ENCODE data around the gene ALKBH3.

The ALKBH3 gene

DNA sequence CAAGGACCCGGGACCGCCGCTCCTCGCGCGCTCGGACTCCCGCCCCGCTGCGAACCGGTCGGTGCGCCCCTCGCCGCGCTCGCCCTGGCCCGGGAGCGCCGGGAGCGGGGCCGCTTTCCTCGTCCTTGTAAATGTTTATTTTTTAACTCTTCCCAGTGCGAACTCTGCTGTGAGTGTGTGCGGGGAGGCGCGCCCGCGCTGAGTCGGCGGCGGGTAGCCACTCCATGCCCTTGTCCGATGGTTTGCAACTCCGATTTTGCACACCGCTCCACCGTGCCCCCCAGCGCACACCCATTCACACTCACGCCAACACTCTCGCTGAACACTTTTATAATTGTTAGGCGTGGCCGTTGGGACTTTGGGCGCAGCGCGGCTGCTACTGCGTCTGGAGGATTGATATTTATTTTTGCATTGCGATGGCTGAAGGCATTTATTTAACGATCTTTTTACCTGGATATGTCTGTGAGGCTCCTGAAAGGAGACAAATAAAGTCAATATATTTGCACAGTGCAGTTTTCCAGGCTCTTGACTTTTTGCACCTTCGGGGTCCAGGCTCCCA, 62.8 kb downstream of the ALKBH3 start:
- no peak for DNase-seq

DNA sequence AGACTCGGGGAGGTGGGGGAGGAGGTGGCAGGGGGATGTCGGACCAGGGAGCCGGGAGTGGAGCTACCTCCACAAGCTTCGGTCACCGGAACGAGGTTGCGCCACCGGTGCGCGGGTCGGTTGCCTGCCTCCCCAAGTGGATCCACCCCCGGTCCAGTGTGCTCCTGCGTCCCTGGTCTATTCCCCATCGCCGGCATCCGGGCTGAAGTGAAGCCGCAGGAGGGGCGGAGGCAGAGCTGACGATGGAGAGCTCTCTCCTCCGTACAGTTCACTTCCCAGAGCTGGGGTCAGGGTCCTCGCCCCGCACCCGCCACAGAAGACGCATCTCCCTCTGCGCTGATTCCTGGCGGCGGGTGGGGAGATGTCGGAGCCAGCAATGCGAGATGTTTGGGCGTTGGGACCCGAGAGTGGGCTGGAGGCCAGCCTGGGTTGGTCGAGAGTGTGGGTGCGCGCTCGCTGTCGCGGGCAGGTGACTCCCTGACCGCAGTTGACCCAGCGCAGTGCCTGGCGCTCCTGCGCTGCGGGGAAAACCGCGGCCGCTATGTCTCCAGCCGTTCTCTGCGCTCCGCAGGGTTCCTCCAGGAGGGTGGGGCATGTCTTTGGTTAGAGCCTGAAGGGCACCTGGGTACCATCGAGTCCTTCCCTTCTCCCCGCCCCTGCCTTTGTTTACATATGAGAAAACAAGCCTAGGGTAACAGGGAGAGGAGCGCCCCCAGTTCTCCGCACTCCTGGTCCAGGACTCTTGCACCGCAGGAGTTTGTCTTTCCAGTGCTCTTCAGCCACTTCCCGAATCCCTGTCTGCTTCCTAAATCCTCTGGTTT, 63.5 kb downstream of the ALKBH3 start:
- no peak for DNase-seq

DNA sequence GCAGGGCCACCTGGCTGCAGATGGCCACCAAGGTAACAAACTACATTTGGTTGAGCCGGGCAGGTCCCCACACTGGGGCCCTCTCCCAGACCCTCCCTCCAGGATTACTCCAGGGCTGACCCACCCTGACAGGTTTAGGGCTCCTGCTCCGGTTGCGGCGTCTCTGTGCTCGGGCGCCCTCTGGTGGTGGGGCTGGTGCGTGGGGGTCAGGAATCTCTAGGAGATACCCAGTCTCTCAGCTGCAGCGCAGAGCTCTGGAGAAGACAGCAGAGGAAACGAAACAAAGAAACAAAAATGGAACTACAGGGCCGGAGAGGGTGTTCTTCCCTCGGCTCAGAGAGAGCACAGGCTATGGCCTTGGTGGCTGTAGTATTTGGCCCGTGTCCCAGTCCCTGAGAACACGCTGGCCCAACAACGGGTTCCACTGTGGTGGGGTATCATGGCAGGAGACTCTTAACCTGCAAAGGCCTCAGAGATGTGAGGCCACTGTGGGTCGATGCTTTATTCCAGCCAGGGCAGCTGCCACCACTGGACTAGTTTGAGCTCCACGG, 64.2 kb downstream of the ALKBH3 start:
- no peak for DNase-seq

DNA sequence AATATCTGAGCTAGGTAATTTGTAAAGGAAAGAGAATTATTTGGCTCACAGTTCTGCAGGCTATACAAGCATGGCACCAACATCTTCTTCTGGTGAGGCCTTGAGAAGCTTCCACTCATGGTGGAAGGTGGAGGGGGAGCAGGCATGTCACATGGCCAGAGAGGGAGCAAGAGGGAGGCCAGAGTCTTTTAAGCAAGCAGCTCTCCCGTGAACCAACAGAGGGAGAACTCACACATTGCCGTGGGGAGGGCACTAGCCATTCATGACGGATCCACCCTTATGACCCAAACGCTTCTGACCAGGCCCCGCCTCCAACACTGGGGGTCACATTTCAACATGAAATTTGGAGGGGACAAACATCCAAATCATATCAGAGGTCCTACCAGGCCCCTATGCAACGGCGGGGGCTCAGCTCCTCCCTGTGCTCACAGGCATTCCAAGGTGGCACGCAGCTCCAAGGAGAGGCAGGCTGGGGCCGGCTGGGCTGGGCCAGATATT, 66.4 kb downstream of the ALKBH3 start:
- no peak for DNase-seq

DNA sequence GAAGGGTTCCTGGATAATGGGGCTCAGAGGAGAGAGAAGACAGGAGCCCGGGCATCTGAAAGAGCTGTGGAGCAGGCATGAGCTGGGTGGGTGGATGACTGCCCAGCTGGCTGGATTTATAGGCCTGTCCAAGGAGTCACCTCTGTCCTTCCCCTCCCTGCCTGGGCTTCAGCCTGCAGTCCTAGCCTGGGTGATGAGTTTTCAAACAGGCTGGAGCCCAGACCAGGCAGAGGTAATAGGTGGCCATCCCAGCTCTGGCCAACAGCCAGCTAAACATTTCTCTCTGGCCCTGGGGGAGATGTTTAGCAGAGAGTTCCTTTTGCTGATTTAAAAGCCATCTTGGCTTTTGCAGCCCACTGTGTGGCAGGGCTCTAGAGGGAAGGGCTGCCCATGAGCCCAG, 67.2 kb downstream of the ALKBH3 start:
- DNase-seq, result no peak

DNA sequence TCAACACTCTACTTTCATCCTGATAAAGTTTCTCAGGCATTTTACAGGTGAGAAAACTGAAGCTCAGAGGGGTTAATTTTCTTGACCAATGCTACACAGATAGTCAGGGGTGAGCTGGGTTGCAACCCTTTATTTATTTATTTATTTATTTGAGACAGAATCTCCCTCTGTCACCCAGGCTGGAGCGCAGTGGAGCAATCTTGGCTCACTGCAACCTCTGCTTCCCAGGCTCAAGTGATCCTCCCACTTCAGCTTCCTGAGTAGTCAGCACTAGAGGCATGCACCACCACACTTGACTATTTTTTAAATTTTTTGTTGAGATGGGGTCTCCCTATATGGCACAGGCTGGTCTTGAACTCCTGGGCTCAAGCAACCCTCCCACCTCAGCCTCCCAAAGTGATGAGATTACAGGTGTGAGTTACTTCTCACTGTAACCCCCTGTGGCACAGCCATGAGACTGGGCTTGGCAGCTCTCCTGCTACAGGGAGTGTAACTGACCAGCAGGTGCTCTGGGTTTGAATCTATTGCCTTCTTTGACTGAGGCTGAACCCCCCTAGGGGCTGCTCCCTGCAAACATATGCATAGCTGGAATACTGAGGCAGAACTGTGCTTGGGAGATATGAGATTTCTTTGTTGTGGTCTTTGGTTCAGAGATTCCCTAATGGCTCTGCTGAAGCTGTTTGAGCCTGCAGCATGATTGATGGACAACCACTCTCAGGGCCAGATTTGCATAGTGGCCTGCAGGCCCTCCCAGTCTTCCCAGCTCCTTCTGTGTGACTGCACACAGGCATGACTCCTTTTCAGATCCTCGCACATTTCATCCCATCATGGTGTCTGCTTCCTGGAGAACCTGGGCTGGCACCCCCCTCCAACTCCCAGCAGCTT, 68.0 kb downstream of the ALKBH3 start:
- DNase-seq, result no peak

DNA sequence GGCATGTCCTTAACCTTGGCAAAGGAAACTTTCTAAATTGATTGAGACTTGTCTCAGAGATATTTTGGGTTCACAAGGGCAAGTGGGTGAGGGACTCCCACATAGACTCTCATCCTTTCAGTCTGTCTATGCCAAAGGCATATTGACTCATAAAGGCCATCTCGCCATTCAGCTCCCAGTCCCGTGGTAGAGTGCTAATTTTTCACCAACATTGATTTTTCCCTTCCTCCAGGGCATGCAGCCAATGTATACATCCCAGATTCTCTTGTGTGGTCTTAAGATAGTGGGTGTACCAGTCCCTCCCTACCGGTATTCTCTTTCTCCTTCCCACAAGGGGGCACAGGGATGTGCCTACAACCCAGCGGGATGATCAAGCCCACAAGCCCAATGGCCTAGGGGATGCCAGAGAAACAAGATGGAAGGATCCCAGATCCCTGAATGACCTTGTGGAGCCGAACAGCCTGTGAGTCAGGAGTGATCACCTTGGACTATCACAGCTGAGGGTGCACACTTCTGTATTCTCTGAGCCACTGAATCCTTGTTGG, 69.8 kb downstream of the ALKBH3 start:
- no peak for DNase-seq

DNA sequence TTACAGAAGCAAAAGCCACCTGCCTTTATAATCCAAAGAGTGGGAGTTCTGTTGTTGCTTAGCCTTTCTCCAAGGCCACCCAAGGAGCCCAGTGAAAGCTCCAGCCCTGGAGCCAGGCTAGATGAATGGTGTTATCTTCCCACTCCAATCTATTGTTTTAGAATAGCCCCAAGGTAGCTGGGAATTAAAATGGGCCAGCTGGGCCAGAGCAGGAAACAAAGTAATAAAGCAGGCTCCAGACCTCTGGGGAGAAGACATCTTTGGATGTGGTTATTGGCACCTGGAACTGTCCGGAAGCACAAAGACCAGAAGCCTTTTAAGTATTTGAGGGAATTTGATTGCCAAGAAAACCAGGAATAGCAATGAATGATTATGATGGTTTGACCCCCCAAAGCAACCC, 70.6 kb downstream of the ALKBH3 start:
- no peak for DNase-seq

DNA sequence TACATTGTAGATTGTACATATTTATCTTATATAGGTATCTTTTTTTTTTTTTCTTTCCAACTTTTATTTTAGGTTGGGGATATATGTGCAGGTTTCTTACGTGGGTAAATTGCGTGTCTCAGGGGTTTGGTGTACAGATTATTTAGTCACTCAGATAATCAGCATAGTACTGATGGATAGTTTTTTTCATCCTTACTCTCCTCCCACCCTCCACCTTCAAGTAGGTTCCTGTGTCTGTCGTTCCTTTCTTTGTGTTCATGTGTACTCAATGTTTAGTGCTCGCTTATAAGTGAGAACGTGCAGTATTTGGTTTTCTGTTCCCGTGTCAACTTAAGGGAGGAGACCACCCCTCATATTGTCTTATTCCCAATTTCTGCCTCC, 71.4 kb downstream of the ALKBH3 start:
- DNase-seq, result no peak

DNA sequence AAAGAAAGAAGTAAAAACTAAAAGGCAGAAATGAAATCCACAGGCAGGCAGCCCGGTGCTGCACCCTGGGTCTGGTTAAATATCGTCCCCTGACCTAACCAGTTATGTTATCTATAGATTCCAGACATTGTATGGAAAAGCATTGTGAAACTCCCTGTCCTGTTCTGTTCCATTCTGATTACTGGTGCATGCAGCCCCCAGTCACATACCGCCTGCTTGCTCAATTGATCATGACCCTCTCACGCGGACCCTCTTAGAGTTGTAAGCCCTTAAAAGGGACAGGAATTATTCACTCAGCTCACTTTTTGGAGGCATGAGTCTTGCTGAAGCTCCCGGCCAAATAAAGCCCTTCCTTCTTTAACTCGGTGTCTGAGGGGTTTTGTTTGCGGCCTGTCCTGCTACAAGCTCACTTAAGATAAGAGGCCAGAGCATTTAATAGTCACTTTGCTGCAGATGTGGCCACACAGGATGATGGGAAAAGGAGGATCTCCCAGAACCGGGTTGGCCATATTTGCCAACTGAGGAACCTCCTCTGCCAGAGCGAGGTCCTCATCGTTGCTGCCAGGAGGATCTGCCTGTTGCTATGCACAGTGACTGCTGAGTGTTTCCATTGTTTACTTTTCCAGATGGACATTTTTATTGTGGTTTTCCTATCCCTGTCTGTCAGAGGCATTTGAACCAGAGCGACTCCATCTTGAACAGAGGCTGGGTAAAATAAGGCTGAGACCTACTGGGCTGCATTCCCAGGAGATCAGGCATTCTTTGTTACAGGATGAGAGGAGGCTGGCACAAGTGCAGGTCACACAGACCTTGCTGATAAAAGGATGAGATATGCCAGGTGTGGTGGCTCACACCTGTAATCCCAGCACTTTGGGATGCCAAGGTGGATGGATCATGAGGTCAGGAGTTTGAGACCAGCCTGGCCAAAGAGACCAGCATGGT, 72.0 kb downstream of the ALKBH3 start:
- DNase-seq, result no peak

DNA sequence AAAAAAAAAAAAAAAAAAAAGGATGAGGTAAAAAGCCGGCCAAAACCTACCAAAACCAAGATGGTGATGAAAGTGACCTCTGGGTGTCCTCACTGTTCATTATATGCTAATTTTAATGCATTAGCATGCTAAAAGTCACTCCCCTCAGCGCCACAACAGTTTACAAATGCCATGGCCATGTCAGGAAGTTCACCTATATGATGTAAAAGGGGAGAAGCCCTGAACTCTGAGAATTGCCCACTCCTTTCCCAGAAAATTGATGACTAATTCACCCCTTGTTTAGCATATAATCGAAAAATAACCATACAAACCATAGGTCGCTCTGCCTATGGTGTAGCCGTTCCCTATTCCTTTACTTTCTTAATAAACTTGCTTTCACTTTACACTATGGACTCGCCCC, 72.9 kb downstream of the ALKBH3 start:
- DNase-seq, result no peak

DNA sequence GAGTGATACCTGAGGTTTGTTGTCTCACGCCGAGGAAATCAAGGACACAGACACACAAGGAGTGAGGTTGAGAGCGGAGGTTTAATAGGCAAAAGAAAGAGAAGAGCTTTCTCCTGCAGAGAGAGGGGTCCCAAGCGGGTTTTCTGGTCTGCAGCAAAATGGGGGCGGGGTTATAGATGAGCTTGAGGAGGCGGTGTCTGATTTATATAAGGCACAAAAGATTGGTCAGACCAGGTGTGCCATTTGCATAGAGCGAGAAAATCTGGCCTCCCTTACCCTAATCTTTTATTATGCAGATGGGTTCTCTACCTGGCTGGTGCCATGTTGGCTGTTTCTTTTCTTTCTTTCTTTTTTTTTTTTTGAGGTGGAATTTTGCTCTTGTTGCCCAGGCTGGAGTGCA, 73.6 kb downstream of the ALKBH3 start:
- no peak for DNase-seq

DNA sequence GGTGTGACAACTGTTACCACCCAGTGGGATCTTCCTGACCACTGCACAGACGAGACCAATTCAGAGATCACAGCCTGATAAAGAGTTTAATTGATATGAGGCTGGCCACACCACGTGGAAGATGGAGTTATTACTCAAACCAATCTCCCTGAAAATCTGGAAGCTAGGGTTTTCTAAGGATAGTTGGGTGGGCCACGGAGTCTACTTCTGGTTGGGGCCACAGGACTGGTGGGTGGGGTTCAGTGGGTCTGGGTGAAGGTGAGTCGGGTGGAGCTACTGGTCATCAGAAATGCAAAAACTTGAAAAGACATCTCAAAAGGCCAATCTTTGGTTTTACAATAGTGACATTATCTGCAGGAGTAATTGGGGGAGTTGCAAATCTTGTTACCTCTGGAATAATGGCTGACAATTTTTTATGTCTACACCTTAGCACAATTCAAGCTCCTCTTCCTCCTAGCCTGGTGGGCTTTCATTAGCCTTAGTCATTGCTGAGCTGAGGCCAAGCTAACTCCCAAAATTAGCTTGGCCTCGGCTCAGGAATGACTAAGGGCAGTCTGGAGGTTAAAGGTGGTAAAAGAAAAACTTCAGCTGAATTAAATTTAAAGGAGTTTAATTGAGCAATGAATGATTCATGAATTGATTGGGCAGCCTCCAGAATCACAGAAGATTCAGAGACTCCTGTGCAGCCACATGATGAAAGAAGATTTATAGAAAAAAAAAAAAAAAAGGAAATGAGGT, 74.9 kb downstream of the ALKBH3 start:
- DNase-seq, result no peak

DNA sequence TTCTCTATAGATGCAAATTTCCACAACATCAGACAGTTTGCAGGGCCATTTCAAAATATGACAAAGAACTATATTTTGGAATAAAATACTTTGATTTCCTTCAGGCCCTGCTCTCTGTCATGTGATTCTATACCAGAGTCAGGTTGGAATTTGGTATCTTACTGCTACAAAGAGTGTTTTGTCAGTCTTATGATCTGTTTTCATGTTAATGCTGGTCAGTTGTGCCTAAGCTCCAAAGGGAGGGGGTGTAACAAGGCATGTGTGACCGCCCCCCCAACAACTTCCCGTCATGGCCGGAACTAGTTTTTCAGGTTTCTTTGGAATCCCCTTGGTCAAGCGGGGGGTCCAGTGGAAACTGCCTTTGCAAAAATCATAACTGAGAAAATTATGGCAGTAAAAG, 76.9 kb downstream of the ALKBH3 start:
- no peak for DNase-seq

DNA sequence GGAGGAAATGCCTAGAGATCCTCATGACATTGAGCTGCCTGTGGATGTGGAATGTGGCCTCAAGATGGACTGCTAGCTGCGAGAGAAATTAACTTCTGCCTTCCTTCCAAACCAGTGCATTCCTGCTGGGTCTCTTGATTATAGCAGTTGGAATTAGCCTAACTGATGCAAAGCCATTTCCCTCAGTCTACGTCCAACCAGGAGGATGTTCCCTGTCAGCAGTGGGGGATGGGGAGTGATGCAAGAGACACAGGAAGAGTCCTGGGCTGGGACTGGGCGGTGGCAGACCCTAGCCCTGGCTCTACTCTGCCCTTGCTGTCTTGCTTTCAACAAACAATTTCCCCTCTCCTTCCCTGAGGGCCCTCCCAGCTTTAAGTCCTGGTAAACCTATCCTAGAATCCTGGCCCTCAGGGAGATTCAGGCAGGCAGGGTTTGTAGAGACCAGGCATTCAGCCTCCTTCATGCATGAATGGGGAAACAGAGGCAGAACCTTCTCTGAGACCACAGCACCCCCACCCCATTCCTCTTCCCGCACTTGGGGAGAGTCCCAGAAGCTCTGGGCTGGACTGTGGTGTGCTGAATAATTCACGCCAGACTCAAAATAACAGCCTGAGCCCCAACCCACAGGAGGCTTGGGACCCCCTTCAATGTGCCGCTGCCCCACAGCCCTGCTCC, 78.8 kb downstream of the ALKBH3 start:
- DNase-seq, result no peak

DNA sequence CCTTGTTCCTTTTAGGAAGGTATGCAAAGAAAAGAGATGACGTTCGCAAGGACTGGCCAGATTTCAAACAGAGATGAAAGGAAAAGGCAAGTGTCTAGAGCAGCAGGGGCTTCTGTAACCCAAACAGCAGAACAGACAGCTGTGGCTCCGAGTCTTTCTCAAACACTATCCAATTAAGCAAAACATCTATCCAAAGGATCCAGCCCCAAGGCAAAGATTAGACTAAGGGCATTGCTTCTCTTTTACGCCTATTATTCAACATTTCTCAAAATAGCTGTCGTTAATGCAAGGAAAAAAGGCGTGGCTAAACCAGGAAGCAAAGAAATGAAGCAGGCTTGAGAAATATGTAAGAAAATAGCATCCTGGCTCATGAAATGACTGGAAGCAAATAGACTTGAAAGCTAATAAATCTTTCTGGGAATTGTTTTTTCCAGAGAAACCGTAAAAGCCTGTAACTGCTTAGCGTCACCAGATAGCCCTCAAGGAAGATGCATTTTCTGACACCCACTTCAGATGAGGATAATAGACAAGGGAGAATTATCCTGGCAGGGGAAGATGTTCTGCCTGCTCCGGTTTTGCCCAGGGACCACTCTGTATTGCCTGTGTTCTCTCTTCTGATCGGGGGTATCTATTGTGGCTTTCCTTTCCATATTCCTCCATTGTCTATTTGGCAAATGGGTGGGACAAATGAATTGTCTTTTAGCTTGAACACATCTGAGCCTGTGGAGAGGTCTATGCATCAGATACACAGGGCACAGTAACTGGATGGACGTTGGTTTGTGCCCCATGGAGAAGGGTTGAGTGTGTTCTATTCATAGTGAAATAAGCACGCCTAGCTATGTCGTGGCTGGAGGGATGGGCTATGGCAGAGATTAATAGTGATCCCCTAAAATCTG, 82.0 kb downstream of the ALKBH3 start:
- DNase-seq, result no peak

DNA sequence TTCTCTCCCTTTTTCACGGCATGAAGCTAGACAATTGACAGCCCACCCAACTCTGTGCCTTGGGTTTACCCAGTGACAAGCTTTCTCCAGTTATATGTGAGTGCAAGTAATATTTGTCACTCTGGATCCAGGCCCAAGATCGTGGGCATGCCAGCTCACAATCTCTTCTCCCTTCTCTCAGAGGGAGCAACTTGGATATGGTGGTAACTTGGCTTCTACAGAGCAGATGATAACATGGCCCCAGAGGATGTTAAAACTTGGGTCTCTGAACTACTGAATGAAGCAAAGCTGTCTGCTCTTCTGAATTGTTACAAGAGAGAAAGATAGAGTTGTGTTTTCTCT, 82.6 kb downstream of the ALKBH3 start:
- DNase-seq, result no peak

DNA sequence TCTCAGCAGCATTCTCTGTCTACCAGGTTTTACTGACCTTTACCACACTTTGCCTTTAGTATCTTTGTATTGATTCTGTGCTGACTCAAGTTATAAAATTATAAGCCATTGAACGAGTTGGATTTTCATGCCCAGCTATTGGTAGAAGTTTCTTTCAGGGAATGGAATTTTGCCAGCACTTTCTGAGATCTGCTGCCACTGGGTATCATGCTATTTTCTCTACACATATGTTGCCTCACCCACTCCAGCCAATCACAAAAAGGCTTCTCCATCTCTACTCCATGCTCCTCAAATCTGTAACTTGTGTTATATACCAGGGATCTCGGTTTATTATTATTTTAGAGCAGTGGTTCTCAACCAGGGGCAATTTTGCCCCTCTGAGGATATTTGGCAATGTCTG, 87.0 kb downstream of the ALKBH3 start:
- no peak for DNase-seq

DNA sequence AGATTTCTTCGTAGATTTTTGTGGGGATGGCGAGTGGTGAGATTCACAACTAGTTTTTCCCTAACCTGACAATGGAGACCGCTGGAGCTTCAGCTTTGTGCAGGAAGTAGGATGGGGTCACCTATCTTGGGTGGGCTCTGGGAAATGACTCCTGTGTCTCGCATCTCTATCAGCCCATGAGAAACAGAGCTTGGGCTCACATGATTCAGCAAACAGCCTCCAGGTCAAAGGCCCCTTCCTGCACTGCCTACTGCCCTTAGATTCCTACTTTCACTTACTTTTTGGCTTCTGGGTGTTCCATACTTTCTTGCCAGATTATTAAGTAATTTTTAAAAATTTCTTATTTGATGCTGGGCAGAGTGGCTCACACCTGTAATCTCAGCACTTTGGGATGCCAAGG, 88.1 kb downstream of the ALKBH3 start:
- DNase-seq, result no peak

DNA sequence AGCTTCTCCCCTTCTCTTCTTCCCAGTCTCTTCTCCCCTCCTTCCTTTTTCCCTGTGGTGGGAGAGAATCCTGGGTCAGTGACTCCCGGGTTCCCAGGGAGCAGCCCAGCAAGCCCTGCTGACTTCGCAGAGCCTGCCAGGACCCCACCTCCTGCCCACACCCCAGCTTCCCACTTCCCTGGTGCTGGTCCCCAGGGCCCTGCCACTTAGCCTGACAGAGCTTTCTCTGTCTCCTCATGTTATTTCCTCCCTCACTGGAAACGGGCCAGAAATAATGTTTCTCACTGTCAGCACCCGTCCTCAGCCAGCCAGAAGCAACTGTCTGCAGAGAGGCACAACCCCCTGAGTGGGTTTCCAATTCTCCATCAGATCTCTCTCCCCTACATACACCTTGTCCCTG, 88.9 kb downstream of the ALKBH3 start:
- DNase-seq, result no peak
